ENCODE results near the gene RGS8.

Gene RGS8

DNA sequence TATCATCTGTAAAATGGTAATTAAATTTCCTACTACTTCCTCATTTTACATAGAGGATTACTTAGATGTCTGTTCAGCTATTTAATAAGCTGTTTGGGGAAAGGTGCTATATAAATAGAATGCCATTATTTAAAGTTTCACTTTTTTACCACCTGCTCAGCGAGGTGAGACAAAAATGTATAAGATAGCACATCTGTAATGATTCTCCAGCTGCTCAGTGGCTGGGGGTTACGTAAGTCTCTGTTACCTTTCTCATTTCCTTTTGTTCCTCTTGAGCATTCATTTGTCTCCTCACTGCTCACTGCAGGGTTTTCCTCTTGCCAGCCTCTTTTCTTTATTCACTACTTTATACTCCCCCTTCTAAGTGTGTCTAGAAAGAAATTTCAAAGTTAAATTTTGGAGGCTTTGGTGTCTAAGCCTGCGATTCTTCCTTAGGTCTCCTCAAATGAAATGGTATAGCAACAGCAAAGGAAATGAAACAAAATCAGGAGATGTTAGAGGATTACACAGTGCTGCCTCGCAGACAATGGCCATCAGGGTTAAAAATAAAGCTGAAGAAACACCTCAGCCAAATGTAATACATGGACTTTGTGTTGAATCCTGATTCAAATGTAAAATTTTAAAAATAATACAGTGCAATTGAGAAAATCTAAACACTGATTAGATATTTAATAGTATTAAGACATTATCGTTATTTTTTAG lies 6.8 kb downstream of the RGS8 start:
- ATAC-seq (replicated peaks; ENCODE audit: extremely low read depth, poor library complexity, severe bottlenecking) = no peak
- Mint-ChIP-seq H3K4me3 (no peak overlapping the region), H3K4me1 (no peaks in the 10 kb centered on the region), H3K9me3 (no peaks in the 10 kb centered on the region), H3K27me3 (peaks cover 15% of the 10 kb centered on the region), H3K27ac (ENCODE audit: low read depth) (no peak overlapping the region), H3K36me3 (ENCODE audit: insufficient read depth) (no peaks in the 10 kb centered on the region)
- DNase-seq (ENCODE audit: low spot score in 2 of 2) = no peak

GRCh38 chr1:182676274-182676673 lies 8.1 kb downstream of the RGS8 start:
- peaks cover 27% of the 10 kb centered on the region for H3K27me3 Mint-ChIP-seq
- no peaks in the 10 kb centered on the region for H3K4me1 Mint-ChIP-seq
- no peaks in the 10 kb centered on the region for H3K36me3 Mint-ChIP-seq (ENCODE audit: insufficient read depth)
- H3K4me3 Mint-ChIP-seq = no peak overlapping the region
- ATAC-seq (replicated peaks; ENCODE audit: extremely low read depth, poor library complexity, severe bottlenecking) (no peak), DNase-seq (ENCODE audit: low spot score in 2 of 2) (no peak)
- no peak overlapping the region for H3K27ac Mint-ChIP-seq (ENCODE audit: low read depth)
- H3K9me3 Mint-ChIP-seq = no peaks in the 10 kb centered on the region

GRCh38 chr1:182674346-182675246 lies 9.8 kb downstream of the RGS8 start:
- ATAC-seq (replicated peaks; ENCODE audit: extremely low read depth, poor library complexity, severe bottlenecking) (no peak), DNase-seq (ENCODE audit: low spot score in 2 of 2) (no peak)
- Mint-ChIP-seq H3K27me3 (peaks cover 25% of the 10 kb centered on the region), H3K9me3 (no peaks in the 10 kb centered on the region), H3K27ac (ENCODE audit: low read depth) (no peak overlapping the region), H3K4me1 (no peaks in the 10 kb centered on the region), H3K36me3 (ENCODE audit: insufficient read depth) (no peaks in the 10 kb centered on the region), H3K4me3 (no peak overlapping the region)

- Mint-ChIP-seq H3K27ac (ENCODE audit: low read depth) (no peak overlapping the region), H3K9me3 (no peaks in the 10 kb centered on the region), H3K4me3 (no peak overlapping the region), H3K36me3 (ENCODE audit: insufficient read depth) (no peaks in the 10 kb centered on the region), H3K27me3 (peaks cover 25% of the 10 kb centered on the region), H3K4me1 (no peaks in the 10 kb centered on the region)
- ATAC-seq (replicated peaks; ENCODE audit: extremely low read depth, poor library complexity, severe bottlenecking) = no peak
- no peak for DNase-seq (ENCODE audit: low spot score in 2 of 2)
Measured at GRCh38 chr1:182672487-182672836, 11.9 kb downstream of the RGS8 start.

- no peaks in the 10 kb centered on the region for H3K9me3 Mint-ChIP-seq
- no peak for ATAC-seq (replicated peaks; ENCODE audit: extremely low read depth, poor library complexity, severe bottlenecking)
- H3K4me3 Mint-ChIP-seq = no peak overlapping the region
- H3K36me3 Mint-ChIP-seq (ENCODE audit: insufficient read depth) = no peaks in the 10 kb centered on the region
- H3K4me1 Mint-ChIP-seq = no peaks in the 10 kb centered on the region
- DNase-seq (ENCODE audit: low spot score in 2 of 2) = no peak
- H3K27me3 Mint-ChIP-seq = peaks cover 25% of the 10 kb centered on the region
- no peak overlapping the region for H3K27ac Mint-ChIP-seq (ENCODE audit: low read depth)
Measured at GRCh38 chr1:182671750-182672486, 12.5 kb downstream of the RGS8 start.

- ATAC-seq (replicated peaks; ENCODE audit: extremely low read depth, poor library complexity, severe bottlenecking) = no peak
- H3K27ac Mint-ChIP-seq (ENCODE audit: low read depth) = no peak overlapping the region
Measured at GRCh38 chr1:182670032-182670749, 14.2 kb downstream of the RGS8 start.

GRCh38 chr1:182669266-182669665 lies 15.1 kb downstream of the RGS8 start:
- no peak for ATAC-seq (replicated peaks; ENCODE audit: extremely low read depth, poor library complexity, severe bottlenecking)
- Mint-ChIP-seq H3K9me3 (no peaks in the 10 kb centered on the region), H3K4me1 (no peaks in the 10 kb centered on the region), H3K27me3 (peaks cover 43% of the 10 kb centered on the region), H3K4me3 (no peak overlapping the region), H3K27ac (ENCODE audit: low read depth) (no peak overlapping the region), H3K36me3 (ENCODE audit: insufficient read depth) (no peaks in the 10 kb centered on the region)
- DNase-seq (ENCODE audit: low spot score in 2 of 2) = no peak

More at GRCh38 chr1:182670032-182670749, 14.2 kb downstream of the RGS8 start:
- H3K27me3 Mint-ChIP-seq = peaks cover 38% of the 10 kb centered on the region
- H3K36me3 Mint-ChIP-seq (ENCODE audit: insufficient read depth) = no peaks in the 10 kb centered on the region
- H3K4me3 Mint-ChIP-seq = no peak overlapping the region
- H3K4me1 Mint-ChIP-seq = no peaks in the 10 kb centered on the region
- no peaks in the 10 kb centered on the region for H3K9me3 Mint-ChIP-seq
- DNase-seq (ENCODE audit: low spot score in 2 of 2) = no peak

GRCh38 chr1:182668521-182669054 lies 15.8 kb downstream of the RGS8 start:
- peaks cover 43% of the 10 kb centered on the region for H3K27me3 Mint-ChIP-seq

DNA sequence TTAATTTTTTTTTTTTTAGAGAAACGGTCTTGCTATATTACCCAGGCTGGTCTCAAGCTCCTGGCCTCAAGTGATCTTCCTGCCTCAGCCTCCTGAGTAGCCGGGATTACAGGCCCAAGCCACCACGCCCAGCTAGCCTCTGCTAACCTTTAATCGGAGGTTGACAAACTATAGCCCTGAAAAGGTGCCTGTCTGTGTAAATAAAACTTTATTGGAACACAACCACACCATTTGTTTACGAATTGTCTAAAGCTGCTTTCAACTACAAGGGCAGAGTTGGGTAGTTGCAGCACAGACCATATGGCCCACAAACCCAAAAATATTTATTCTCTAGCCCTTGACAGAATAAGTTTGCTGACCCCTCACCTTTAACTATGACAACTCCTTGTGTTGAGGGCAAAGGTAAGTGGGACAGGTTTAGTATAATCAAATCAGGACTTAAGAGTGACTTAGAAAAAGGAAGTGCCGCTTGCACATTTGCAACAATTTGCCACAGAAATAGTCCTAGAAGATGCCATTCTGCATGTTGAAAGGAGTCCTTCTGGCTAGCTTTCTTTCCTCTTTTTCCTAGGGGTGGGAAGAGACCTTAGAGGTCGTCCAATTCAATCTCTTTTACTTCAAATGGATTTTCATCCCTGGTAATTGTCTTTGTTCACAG lies 16.4 kb downstream of the RGS8 start:
- no peak overlapping the region for H3K27ac Mint-ChIP-seq (ENCODE audit: low read depth)

More at GRCh38 chr1:182668521-182669054, 15.8 kb downstream of the RGS8 start:
- no peak for DNase-seq (ENCODE audit: low spot score in 2 of 2)
- Mint-ChIP-seq H3K36me3 (ENCODE audit: insufficient read depth) (no peaks in the 10 kb centered on the region), H3K4me1 (no peaks in the 10 kb centered on the region), H3K9me3 (no peaks in the 10 kb centered on the region), H3K27ac (ENCODE audit: low read depth) (no peak overlapping the region), H3K4me3 (no peak overlapping the region)
- no peak for ATAC-seq (replicated peaks; ENCODE audit: extremely low read depth, poor library complexity, severe bottlenecking)

GRCh38 chr1:182666706-182667105 lies 17.7 kb downstream of the RGS8 start:
- Mint-ChIP-seq H3K4me3 (no peak overlapping the region), H3K27me3 (peaks cover 41% of the 10 kb centered on the region), H3K4me1 (no peaks in the 10 kb centered on the region), H3K36me3 (ENCODE audit: insufficient read depth) (no peaks in the 10 kb centered on the region), H3K27ac (ENCODE audit: low read depth) (no peak overlapping the region), H3K9me3 (no peaks in the 10 kb centered on the region)
- DNase-seq (ENCODE audit: low spot score in 2 of 2) = no peak
- no peak for ATAC-seq (replicated peaks; ENCODE audit: extremely low read depth, poor library complexity, severe bottlenecking)

More for the DNA sequence above, 16.4 kb downstream of the RGS8 start:
- Mint-ChIP-seq H3K4me3 (no peak overlapping the region), H3K4me1 (no peaks in the 10 kb centered on the region), H3K27me3 (peaks cover 42% of the 10 kb centered on the region), H3K36me3 (ENCODE audit: insufficient read depth) (no peaks in the 10 kb centered on the region), H3K9me3 (no peaks in the 10 kb centered on the region)
- no peak for ATAC-seq (replicated peaks; ENCODE audit: extremely low read depth, poor library complexity, severe bottlenecking)
- DNase-seq (ENCODE audit: low spot score in 2 of 2) = no peak

GRCh38 chr1:182664296-182664695 lies 20.1 kb downstream of the RGS8 start:
- no peaks in the 10 kb centered on the region for H3K4me1 Mint-ChIP-seq
- DNase-seq (ENCODE audit: low spot score in 2 of 2) (no peak), ATAC-seq (replicated peaks; ENCODE audit: extremely low read depth, poor library complexity, severe bottlenecking) (no peak)
- H3K27me3 Mint-ChIP-seq = peaks cover 39% of the 10 kb centered on the region
- H3K4me3 Mint-ChIP-seq = no peak overlapping the region
- no peaks in the 10 kb centered on the region for H3K9me3 Mint-ChIP-seq
- H3K36me3 Mint-ChIP-seq (ENCODE audit: insufficient read depth) = no peaks in the 10 kb centered on the region
- H3K27ac Mint-ChIP-seq (ENCODE audit: low read depth) = no peak overlapping the region

Data from central memory CD8-positive, alpha-beta T cell (primary cell).